DND-41 (cell line): Measurements from ENCODE around the gene EPN3.

ENCODE experiments used
- ATAC-seq: fragments of 200-7000 bp; cut with Tn5 transposase; 3 replicates; pipeline ENCODE4 v1.9.1; 2021; ENCODE audit warnings: low read depth; ENCODE audit not compliant: insufficient read depth
- DNase-seq: peaks from one replicate; pipeline ENCODE4 v3.0.0-alpha.2; 2020
- H2AFZ ChIP-seq: 2 replicates; pipeline ENCODE4 v1.6.0; 2012; ENCODE audit warnings: low read depth, low read length
- H3K27ac ChIP-seq: 2 replicates; pipeline ENCODE4 v1.5.1; 2012; ENCODE audit warnings: low read length, inconsistent platforms
- H3K27me3 ChIP-seq: fragments of 200-600 bp; sonication (generic); 2 replicates; pipeline ENCODE4 v1.6.0; 2012; ENCODE audit warnings: low read length, mild to moderate bottlenecking, inconsistent platforms; ENCODE audit not compliant: insufficient read depth, poor library complexity
- H3K36me3 ChIP-seq: 2 replicates; pipeline ENCODE4 v1.5.1; 2012; ENCODE audit warnings: low read length, inconsistent platforms; ENCODE audit not compliant: insufficient read depth
- H3K4me1 ChIP-seq: 2 replicates; pipeline ENCODE4 v1.5.1; 2012; ENCODE audit warnings: mild to moderate bottlenecking, low read length; ENCODE audit not compliant: insufficient read depth
- H3K4me2 ChIP-seq: 2 replicates; pipeline ENCODE4 v1.6.0; 2012; ENCODE audit warnings: mild to moderate bottlenecking, moderate library complexity, low read length, inconsistent platforms; ENCODE audit not compliant: insufficient read depth
- H3K4me3 ChIP-seq, 2 experiments: fragments of 200-600 bp in 1 of 2; shearing (Covaris generic) in 1 of 2; 2 replicates each; pipeline ENCODE4 v1.5.1; 2012 to 2016; ENCODE audit warnings: inconsistent platforms in 2 of 2, low read length in 2 of 2, mild to moderate bottlenecking in 2 of 2, low read depth in 1 of 2, moderate library complexity in 1 of 2
- H3K79me2 ChIP-seq: 2 replicates; pipeline ENCODE4 v1.6.0; 2012; ENCODE audit warnings: low read length, inconsistent platforms; ENCODE audit not compliant: insufficient read depth
- H3K9ac ChIP-seq: 2 replicates; pipeline ENCODE4 v1.6.0; 2012; ENCODE audit warnings: low read depth, mild to moderate bottlenecking, inconsistent platforms, low read length, moderate library complexity
- H3K9me3 ChIP-seq: 2 replicates; pipeline ENCODE4 v1.5.1; 2012; ENCODE audit warnings: low read length, moderate library complexity, mild to moderate bottlenecking, inconsistent platforms; ENCODE audit not compliant: insufficient read depth, severe bottlenecking
- H4K20me1 ChIP-seq: 2 replicates; pipeline ENCODE4 v1.6.0; 2012; ENCODE audit warnings: low read length; ENCODE audit not compliant: insufficient read depth
- CTCF ChIP-seq: IDR thresholded peaks from 2 replicates; pipeline ENCODE4 v1.5.1; 2012; ENCODE audit warnings: borderline replicate concordance, low read length, moderate library complexity, mild to moderate bottlenecking; ENCODE audit not compliant: poor library complexity, severe bottlenecking; ENCODE audit errors: extremely low read depth
- EZH2 ChIP-seq: IDR thresholded peaks from 3 replicates; pipeline ENCODE4 v1.6.1; 2012; ENCODE audit warnings: borderline replicate concordance, low read depth, mild to moderate bottlenecking, moderate library complexity, low read length, inconsistent platforms; ENCODE audit not compliant: severe bottlenecking

The EPN3 gene

GRCh38 chr17:50584749-50585148 lies 52.2 kb downstream of the EPN3 start:
- H3K79me2 ChIP-seq = no peaks in the 10 kb centered on the region
- H3K27ac ChIP-seq = no peak overlapping the region
- no peaks in the 10 kb centered on the region for H3K4me1 ChIP-seq
- no peak overlapping the region for H2AFZ ChIP-seq
- H3K4me3 ChIP-seq = no peak overlapping the region
- no peak for TF ChIP-seq EZH2
- no peak for TF ChIP-seq CTCF
- H4K20me1 ChIP-seq = no peaks in the 10 kb centered on the region
- no peaks in the 10 kb centered on the region for H3K36me3 ChIP-seq
- no peak overlapping the region for H3K4me2 ChIP-seq
- H3K27me3 ChIP-seq = peaks cover 49% of the 10 kb centered on the region
- DNase-seq (no peak), ATAC-seq (no peak)
- H3K9me3 ChIP-seq = no peaks in the 10 kb centered on the region
- no peak overlapping the region for H3K9ac ChIP-seq

GRCh38 chr17:50585346-50585745 lies 52.8 kb downstream of the EPN3 start:
- H4K20me1 ChIP-seq = no peaks in the 10 kb centered on the region
- no peak overlapping the region for H3K27ac ChIP-seq

GRCh38 chr17:50585891-50586290 lies 53.4 kb downstream of the EPN3 start:
- peaks cover 38% of the 10 kb centered on the region for H3K27me3 ChIP-seq

More at GRCh38 chr17:50585346-50585745, 52.8 kb downstream of the EPN3 start:
- DNase-seq = no peak
- Histone ChIP-seq H2AFZ (no peak overlapping the region), H3K4me1 (no peaks in the 10 kb centered on the region), H3K9me3 (no peaks in the 10 kb centered on the region), H3K27me3 (peaks cover 44% of the 10 kb centered on the region), H3K9ac (no peak overlapping the region), H3K36me3 (no peaks in the 10 kb centered on the region), H3K4me2 (no peak overlapping the region), H3K79me2 (no peaks in the 10 kb centered on the region), H3K4me3 (no peak overlapping the region)
- ATAC-seq = no peak
- TF ChIP-seq EZH2 (no peak), CTCF (no peak)

More at GRCh38 chr17:50585891-50586290, 53.4 kb downstream of the EPN3 start:
- TF ChIP-seq CTCF (no peak), EZH2 (no peak)
- Histone ChIP-seq H3K79me2 (no peaks in the 10 kb centered on the region), H4K20me1 (no peaks in the 10 kb centered on the region), H3K9me3 (no peaks in the 10 kb centered on the region), H2AFZ (no peak overlapping the region), H3K36me3 (no peaks in the 10 kb centered on the region), H3K4me3 (no peak overlapping the region), H3K27ac (no peak overlapping the region), H3K9ac (no peak overlapping the region), H3K4me1 (no peaks in the 10 kb centered on the region), H3K4me2 (no peak overlapping the region)
- no peak for DNase-seq
- no peak for ATAC-seq
